ENCODE data around the gene ZNF827.

ZNF827 gene

GRCh38 chr4:145867406-145867805 lies 71.2 kb downstream of the ZNF827 start:
- DNase-seq (ENCODE audit: low read depth, low spot score): no peak
- no peak overlapping the region for H3K27ac ChIP-seq

DNA sequence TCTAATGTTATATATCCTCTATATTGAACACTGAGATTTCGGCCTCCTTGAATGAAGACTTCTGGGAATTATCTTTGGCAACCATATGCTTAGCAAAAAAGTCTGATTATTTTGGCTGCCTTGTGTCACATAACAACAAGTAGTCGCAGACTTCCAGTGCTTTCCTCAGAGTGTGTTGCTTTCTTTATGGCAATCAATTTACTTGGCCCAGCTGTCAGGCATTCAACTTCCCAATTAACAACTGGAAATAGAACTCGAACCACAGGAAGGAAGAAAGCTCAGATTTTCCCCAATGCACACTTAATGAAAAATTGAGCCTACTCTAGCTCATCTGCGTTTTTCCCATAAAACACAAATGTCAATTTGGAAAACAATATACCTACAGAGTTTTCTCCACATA lies 71.6 kb downstream of the ZNF827 start:
- DNase-seq (ENCODE audit: low read depth, low spot score): no peak
- no peak overlapping the region for H3K27ac ChIP-seq

DNA sequence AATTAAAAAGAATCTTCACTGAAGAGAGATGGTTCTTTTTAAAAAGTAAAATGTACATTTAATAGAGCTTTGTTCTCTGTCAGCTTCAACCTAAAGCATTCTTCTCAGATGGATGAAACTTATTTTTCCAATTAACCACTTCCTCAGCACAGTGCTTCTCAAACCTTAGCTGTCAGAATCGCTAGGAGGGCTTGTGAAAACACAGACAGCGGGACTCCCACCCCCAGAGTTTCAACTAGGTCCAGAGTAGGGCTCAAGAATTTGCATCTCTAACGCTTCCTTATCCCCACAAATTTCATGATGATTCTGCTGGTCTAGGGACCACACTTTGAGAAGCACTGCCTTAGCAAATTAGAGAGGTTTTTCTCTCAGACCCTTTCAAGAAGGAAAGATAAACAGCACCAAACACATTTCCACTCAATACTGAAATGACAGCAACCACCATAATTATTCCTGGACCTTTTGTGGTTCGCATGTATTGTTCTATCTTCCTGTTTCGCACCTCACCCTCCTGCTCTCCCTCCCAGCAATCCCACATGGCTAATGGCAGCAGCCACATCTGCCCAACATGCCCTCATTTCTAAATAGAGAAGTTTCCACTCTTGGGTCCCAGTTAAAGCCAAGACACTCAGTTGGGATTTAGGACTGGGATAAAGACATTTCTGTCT lies 73.2 kb downstream of the ZNF827 start:
- no peak for DNase-seq (ENCODE audit: low read depth, low spot score)
- no peak overlapping the region for H3K27ac ChIP-seq

DNA sequence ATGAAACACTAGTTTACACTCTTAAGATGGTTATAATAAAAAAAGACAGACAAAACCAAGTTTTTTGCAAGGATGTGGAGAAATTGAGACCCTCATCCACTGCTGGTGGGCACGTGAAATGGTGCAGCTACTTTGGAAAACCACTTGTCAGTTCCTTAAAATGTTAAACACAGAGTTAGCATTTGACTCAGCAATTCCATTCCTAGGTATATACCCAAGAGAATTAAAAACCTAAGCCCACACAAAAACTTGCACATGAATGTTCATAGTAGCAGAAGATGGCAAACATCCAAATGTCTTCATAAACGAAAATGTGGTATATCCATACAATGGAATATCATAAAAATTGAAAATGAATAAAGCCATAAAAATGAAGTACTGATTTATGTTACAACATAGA lies 75.4 kb downstream of the ZNF827 start:
- no peak overlapping the region for H3K27ac ChIP-seq
- DNase-seq (ENCODE audit: low read depth, low spot score): no peak

- no peak overlapping the region for H3K27ac ChIP-seq
Measured at GRCh38 chr4:145861336-145862318, 77.0 kb downstream of the ZNF827 start.

GRCh38 chr4:145860897-145861296 lies 77.7 kb downstream of the ZNF827 start:
- no peak for DNase-seq (ENCODE audit: low read depth, low spot score)
- no peak overlapping the region for H3K27ac ChIP-seq

More at GRCh38 chr4:145861336-145862318, 77.0 kb downstream of the ZNF827 start:
- DNase-seq (ENCODE audit: low read depth, low spot score): no peak

DNA sequence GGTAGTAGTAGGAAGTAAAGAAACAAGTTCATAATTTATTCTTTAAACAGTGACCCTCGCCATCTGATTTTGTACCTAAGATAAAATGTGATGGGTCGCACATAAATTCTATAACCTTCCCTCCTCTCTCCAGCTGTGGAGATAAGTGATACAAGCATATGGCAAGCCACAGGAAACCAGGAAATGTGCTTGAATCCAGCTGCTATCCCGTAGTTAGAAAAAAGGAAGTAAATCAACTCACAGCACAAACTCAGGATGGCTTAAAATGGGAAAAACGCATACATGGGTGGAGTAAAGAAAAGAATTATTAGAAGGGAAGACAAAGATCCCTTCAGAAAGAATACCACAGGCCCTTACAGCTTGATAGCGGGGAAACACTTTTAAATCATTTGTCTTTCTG lies 78.2 kb downstream of the ZNF827 start:
- no peak overlapping the region for H3K27ac ChIP-seq
- DNase-seq (ENCODE audit: low read depth, low spot score): no peak

GRCh38 chr4:145859926-145860325 lies 78.7 kb downstream of the ZNF827 start:
- H3K27ac ChIP-seq: no peak overlapping the region
- no peak for DNase-seq (ENCODE audit: low read depth, low spot score)

DNA sequence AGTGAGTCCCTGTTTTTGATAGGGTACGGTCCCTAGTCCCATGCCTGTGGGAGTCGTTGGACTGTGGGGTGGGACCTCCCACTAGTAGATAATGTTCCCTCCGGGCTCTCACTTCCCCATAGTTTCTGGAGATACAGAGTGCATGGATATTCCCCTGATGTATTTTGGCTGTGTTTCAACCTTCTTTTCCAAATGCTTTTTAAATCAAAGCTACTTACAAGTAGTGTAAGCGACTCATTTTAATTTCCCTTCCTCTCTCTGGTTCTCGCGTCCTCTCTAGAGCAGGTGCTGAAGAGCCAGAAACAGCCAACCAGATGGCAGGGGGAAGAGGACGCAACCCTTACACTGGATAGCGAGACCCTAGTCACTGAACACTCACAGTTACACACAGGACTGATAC lies 79.2 kb downstream of the ZNF827 start:
- no peak for DNase-seq (ENCODE audit: low read depth, low spot score)

DNA sequence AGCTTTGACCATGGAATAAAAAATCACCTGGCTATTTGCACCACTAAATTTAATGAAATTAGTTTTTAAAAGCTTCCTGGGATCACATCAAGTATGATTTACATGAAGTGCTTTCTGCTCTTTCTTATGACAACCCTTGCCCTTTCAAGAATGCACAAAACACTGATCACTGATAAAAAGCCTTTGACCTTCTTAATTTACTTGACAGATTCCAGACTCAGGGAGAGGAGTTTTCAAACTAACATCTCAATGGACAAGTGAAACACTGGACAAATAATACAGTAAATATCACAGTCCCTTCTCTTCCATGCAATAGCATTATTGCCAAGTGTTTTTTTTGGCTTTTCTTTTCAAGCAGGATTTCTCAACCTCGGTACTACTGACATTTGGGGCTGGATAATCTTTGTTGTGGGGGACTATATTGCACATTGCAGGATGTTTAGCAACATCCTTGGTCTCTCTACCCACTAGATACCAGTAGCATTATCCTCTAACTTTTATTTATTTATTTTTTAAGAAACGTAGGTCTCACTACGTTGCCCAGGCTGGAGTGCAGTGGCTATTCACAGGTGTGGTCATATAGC lies 86.3 kb downstream of the ZNF827 start:
- no peak for DNase-seq (ENCODE audit: low read depth, low spot score)

More for the DNA sequence above, 79.2 kb downstream of the ZNF827 start:
- no peak overlapping the region for H3K27ac ChIP-seq

DNA sequence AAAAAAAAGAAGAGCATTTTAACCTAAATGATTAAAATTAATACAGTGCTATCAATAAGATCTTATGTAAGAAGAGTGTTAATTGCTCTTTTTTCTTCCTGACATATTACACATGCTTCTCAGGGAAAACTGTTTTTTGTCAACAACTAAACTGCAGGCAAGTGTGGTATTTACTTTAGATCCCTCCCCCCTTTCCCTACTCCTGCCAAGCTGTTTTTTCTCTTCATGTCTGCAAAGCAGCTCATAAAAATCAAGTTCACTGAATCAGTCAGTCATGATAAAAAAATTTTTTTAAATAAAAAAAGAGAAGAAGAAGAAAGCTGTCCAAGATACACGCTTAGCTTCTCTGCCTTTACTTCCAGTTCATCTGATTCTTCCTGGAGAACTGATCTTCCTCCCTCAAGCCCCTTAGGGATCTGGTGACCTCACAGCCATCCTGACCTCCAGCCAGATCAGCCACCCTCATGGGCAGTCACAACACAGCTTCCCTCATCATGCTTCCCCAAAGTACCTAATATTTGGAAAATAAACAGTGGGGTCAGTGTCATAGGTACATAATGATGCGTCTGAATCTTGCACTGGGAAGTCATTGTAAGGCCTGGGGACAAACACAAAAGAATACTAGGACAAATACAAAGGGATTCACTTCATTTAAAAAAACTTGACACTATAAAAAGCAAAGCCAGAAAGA lies 87.0 kb downstream of the ZNF827 start:
- DNase-seq (ENCODE audit: low read depth, low spot score): no peak
- no peak overlapping the region for H3K27ac ChIP-seq

More for the DNA sequence above, 86.3 kb downstream of the ZNF827 start:
- no peak overlapping the region for H3K27ac ChIP-seq

- no peak for DNase-seq (ENCODE audit: low read depth, low spot score)
- no peak overlapping the region for H3K27ac ChIP-seq
Measured at GRCh38 chr4:145847764-145848163, 90.9 kb downstream of the ZNF827 start.

GRCh38 chr4:145845118-145845517 lies 93.5 kb downstream of the ZNF827 start:
- no peak overlapping the region for H3K27ac ChIP-seq
- no peak for DNase-seq (ENCODE audit: low read depth, low spot score)

DNA sequence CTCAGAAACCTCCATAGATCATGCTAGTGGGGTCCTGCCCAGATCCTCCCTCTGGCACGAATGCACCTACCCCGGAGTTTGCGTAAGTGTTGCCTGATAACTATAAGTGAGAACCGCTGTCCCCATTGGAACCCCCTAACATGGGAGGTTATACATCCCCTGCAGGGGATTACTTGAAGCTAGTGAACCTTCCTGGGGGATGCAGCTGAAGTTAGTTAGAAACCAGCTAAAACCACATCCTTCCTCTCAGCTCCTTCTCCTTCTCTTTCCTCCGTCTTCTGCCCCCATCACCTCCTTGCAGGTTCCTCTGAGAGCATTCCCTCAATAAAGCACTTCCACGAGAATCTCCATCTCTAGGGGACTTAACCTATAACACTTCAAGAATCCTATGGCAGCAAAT lies 95.0 kb downstream of the ZNF827 start:
- DNase-seq (ENCODE audit: low read depth, low spot score): no peak
- H3K27ac ChIP-seq: peak overlapping the region; percentile 74

DNA sequence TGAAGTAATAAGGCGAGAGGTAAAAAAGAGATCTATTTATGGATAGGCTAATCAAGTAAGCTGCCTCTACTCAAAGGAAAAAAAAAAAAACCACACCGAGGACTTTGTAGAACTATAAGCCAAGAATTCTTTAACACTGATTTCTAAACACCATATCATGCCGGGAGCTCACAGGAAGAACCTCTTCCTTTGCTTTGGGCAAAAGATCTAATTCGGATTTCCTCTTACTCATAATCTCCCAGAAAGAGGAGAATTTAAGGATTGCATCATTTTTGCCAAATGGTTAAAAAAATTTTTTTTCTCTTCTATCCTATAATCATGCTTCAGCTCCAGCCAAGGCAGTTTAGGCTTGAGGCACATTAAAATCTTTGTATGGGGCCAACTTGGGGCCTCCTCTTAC lies 95.5 kb downstream of the ZNF827 start:
- no peak for DNase-seq (ENCODE audit: low read depth, low spot score)

DNA sequence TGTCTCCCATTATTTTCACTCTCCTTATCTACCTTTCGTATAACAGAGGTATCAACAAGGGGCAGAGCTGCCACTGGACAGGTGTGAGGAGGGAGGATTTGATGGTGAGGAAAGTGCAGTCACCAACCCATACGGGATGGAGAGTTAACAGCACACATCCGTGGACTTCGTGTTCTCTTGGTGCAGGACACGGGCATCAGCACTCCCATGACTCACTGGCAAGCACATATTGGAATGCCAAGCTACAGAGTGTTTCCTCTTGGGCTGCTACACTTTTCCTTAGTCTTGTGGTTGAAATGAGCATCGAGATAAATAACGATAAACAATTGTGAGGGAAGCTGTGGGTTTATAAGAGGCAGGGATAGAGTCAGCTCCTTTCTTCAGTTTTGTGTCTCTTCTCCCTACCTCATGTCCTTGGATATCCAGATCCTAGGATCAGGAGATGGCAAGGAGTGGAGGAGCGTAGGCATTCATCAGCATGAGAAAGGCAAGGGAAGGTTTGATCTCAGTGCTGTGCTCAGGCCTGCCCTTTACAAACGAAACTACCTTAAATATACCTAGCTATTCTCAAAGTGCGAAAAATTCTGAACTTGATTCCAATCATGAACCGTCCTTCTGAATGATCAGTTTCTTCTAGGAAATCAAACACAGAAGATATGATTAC lies 96.3 kb downstream of the ZNF827 start:
- no peak for DNase-seq (ENCODE audit: low read depth, low spot score)
- H3K27ac ChIP-seq: peak overlapping the region; percentile 74

More for the DNA sequence above, 95.5 kb downstream of the ZNF827 start:
- H3K27ac ChIP-seq: peak overlapping the region; percentile 74

GRCh38 chr4:145840801-145841200 lies 97.8 kb downstream of the ZNF827 start:
- DNase-seq (ENCODE audit: low read depth, low spot score): no peak
- no peak overlapping the region for H3K27ac ChIP-seq

- no peak for DNase-seq (ENCODE audit: low read depth, low spot score)
- no peak overlapping the region for H3K27ac ChIP-seq
Measured at GRCh38 chr4:145840162-145840768, 98.4 kb downstream of the ZNF827 start.

- H3K27ac ChIP-seq: no peak overlapping the region
- DNase-seq (ENCODE audit: low read depth, low spot score): no peak
Measured at GRCh38 chr4:145839151-145839550, 99.5 kb downstream of the ZNF827 start.
